ENCODE results near the gene EEF1AKMT1.

EEF1AKMT1 gene

DNA sequence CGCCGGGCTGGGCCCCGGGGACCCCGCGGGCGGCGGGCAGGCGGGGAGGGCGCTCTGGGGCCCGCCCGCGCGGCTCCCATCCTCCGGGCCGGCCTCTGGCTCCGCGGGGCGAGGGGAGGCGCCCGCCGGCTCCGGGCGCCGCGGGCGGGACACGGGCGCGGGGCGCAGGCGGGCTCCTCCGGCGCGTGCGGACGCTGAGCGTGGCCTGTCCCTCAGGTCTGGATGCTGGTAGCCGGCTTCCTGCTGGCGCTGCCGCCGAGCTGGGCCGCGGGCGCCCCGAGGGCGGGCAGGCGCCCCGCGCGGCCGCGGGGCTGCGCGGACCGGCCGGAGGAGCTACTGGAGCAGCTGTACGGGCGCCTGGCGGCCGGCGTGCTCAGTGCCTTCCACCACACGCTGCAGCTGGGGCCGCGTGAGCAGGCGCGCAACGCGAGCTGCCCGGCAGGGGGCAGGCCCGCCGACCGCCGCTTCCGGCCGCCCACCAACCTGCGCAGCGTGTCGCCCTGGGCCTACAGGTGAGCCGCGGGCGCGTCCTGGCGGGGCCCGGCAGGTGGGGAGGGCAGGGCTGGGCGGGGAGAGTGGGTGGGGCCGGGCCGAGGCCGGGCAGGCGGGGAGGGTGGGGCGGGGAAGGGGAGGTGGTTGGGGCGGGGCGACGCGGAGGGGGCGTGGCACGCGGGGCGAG is 69.8 kb downstream of the EEF1AKMT1 start:
- DNase-seq (ENCODE audit: low read depth in 2 of 2) = peak; percentile 65 to 82
- TF ChIP-seq CTCF (IDR thresholded peaks at IDR 0.05; ENCODE audit: low read depth, low read length) = no peak
- H3K4me3 ChIP-seq (replicated peaks in 1 of 2; ENCODE audit: low read depth in 2 of 2, low read length in 2 of 2) = peak overlapping the region; percentile 21 to 59

GRCh38 chr13:20702915-20703779 is 70.6 kb downstream of the EEF1AKMT1 start, which contains the start of gene IL17D:
Gene IL17D (plus strand): TSS chr13:20703699. CDS start chr13:20704002, 303 bp downstream.
- H3K4me3 ChIP-seq (replicated peaks in 1 of 2; ENCODE audit: low read depth in 2 of 2, low read length in 2 of 2) = peak within 1 kb of the TSS; percentile 59 to 71
- peak in 1 of 2 donors; percentile 20 for DNase-seq (ENCODE audit: low read depth in 2 of 2)
- no peak for TF ChIP-seq CTCF (IDR thresholded peaks at IDR 0.05; ENCODE audit: low read depth, low read length)

- peak overlapping the region; percentile 59 to 71 for H3K4me3 ChIP-seq (replicated peaks in 1 of 2; ENCODE audit: low read depth in 2 of 2, low read length in 2 of 2)
- no peak for TF ChIP-seq CTCF (IDR thresholded peaks at IDR 0.05; ENCODE audit: low read depth, low read length)
- DNase-seq (ENCODE audit: low read depth in 2 of 2) = no peak
Observed at GRCh38 chr13:20702530-20702914, 71.2 kb downstream of the EEF1AKMT1 start.

GRCh38 chr13:20701461-20701860 is 72.3 kb downstream of the EEF1AKMT1 start:
- no peak for TF ChIP-seq CTCF (IDR thresholded peaks at IDR 0.05; ENCODE audit: low read depth, low read length)
- DNase-seq (ENCODE audit: low read depth in 2 of 2) = no peak
- H3K4me3 ChIP-seq (replicated peaks in 1 of 2; ENCODE audit: low read depth in 2 of 2, low read length in 2 of 2) = no peak overlapping the region

DNA sequence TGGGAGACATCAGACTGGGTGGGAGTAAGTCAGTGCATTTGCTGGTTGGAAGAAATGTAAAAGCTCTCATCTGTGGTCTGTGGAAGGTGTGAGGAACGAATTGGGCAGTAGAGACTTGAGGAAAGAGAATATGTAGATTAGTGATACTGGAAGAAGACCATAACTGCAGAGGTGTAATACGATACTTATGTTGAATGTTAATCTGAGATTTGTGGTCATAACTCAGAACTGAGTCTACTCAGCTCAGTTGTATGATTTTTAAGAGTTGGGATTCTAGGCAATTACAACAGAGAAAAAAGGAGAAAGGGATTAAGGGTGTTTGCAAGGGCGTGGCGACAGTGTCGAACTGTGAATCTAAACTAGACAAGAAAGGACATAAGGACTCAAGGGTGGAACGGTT is 73.5 kb downstream of the EEF1AKMT1 start:
- no peak for TF ChIP-seq CTCF (IDR thresholded peaks at IDR 0.05; ENCODE audit: low read depth, low read length)
- H3K4me3 ChIP-seq (replicated peaks in 1 of 2; ENCODE audit: low read depth in 2 of 2, low read length in 2 of 2) = no peak overlapping the region
- DNase-seq (ENCODE audit: low read depth in 2 of 2) = no peak

GRCh38 chr13:20699715-20700114 is 74.0 kb downstream of the EEF1AKMT1 start:
- TF ChIP-seq CTCF (IDR thresholded peaks at IDR 0.05; ENCODE audit: low read depth, low read length) = no peak
- H3K4me3 ChIP-seq (replicated peaks in 1 of 2; ENCODE audit: low read depth in 2 of 2, low read length in 2 of 2) = no peak overlapping the region
- no peak for DNase-seq (ENCODE audit: low read depth in 2 of 2)
